ENCODE measurements around the gene MRPS35. TPM values are rescaled to one million over a fixed set of nuclear protein-coding genes. Genes with fewer than 3 reads are reported as not detected.

Gene MRPS35
- total and polyA plus RNA-seq, 2 donors from 2014 or later: 40.1 to 97.8 TPM

DNA sequence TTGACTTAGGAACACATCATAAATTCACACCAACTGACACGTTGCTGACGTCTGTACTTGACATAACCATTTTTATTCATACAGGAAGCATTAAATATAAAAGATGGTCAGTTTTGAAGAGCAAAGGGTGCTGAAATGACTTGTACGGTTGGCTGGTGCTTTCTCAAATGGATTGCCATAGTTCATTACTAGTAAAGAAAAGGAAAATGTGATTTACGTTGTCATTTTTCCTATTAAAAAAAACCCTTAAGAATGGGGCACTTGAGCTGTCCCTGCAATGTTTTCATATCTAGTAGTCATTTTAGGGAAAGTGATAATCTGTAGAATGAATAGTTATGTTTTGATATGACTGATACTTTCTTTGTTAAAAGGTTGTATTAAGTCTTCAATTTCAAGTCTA, 91.9 kb downstream of the MRPS35 start:
- TF ChIP-seq, protein P1, sequence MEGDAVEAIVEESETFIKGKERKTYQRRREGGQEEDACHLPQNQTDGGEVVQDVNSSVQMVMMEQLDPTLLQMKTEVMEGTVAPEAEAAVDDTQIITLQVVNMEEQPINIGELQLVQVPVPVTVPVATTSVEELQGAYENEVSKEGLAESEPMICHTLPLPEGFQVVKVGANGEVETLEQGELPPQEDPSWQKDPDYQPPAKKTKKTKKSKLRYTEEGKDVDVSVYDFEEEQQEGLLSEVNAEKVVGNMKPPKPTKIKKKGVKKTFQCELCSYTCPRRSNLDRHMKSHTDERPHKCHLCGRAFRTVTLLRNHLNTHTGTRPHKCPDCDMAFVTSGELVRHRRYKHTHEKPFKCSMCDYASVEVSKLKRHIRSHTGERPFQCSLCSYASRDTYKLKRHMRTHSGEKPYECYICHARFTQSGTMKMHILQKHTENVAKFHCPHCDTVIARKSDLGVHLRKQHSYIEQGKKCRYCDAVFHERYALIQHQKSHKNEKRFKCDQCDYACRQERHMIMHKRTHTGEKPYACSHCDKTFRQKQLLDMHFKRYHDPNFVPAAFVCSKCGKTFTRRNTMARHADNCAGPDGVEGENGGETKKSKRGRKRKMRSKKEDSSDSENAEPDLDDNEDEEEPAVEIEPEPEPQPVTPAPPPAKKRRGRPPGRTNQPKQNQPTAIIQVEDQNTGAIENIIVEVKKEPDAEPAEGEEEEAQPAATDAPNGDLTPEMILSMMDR (IDR thresholded peaks at IDR 0.05; ENCODE audit: borderline replicate concordance, extremely low read depth, insufficient read depth): no peak
- no peak overlapping the region for H3K4me3 ChIP-seq (ENCODE audit: low read length in 3 of 3)
- peaks cover 3 to 12% (median 5%) of the 10 kb centered on the region in 3 donors for H3K36me3 ChIP-seq (ENCODE audit: control insufficient read depth in 2 of 3, insufficient read depth in 3 of 3, low read length in 3 of 3)
- no peak for FAIRE-seq
- H3K9ac ChIP-seq (ENCODE audit: low read length in 3 of 3): no peak overlapping the region
- no peaks in the 10 kb centered on the region for H3K4me1 ChIP-seq (ENCODE audit: control insufficient read depth in 2 of 3, insufficient read depth in 2 of 3, low read depth in 1 of 3, low read length in 3 of 3)
- no peaks in the 10 kb centered on the region for H3K27me3 ChIP-seq (ENCODE audit: control insufficient read depth, insufficient read depth, low read length)
- DNase-seq: no peak
- no peak overlapping the region for H3K27ac ChIP-seq (ENCODE audit: low read depth in 2 of 2, low read length in 2 of 2)
- intact Hi-C loops (cut with DNase I): no loop called here
- H3K9me3 ChIP-seq (ENCODE audit: control insufficient read depth in 2 of 3, insufficient read depth in 1 of 3, low read length in 3 of 3): no peaks in the 10 kb centered on the region

DNA sequence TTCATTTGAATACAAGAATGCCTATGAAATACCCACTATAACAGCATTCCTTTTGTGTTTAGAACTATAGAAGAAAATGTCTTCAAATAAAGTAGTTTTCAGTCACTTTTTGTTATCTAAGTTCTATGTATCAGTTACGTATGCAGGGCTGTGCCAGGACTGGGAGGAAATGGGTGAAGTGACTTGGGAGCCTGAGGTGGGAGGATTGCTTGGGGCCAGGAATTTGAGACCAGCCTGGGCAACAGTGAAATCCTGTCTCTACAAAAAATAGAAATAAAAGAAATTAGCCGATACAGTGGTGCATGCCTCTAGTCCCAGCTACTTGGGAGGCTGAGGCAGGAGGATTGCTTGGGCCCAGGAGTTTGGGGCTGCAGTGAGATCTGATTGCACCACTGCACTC, 92.3 kb downstream of the MRPS35 start:
- intact Hi-C loops (cut with DNase I): no loop called here
- TF ChIP-seq, protein P1 (IDR thresholded peaks at IDR 0.05; ENCODE audit: borderline replicate concordance, extremely low read depth, insufficient read depth): no peak
- Histone ChIP-seq H3K9ac (ENCODE audit: low read length in 3 of 3) (no peak overlapping the region), H3K36me3 (ENCODE audit: control insufficient read depth in 2 of 3, insufficient read depth in 3 of 3, low read length in 3 of 3) (peaks cover 0 to 8% (median 2%) of the 10 kb centered on the region in 3 donors), H3K27me3 (ENCODE audit: control insufficient read depth, insufficient read depth, low read length) (no peaks in the 10 kb centered on the region), H3K9me3 (ENCODE audit: control insufficient read depth in 2 of 3, insufficient read depth in 1 of 3, low read length in 3 of 3) (no peaks in the 10 kb centered on the region), H3K27ac (ENCODE audit: low read depth in 2 of 2, low read length in 2 of 2) (no peak overlapping the region), H3K4me3 (ENCODE audit: low read length in 3 of 3) (no peak overlapping the region), H3K4me1 (ENCODE audit: control insufficient read depth in 2 of 3, insufficient read depth in 2 of 3, low read depth in 1 of 3, low read length in 3 of 3) (no peaks in the 10 kb centered on the region)
- FAIRE-seq: no peak
- DNase-seq: no peak

DNA sequence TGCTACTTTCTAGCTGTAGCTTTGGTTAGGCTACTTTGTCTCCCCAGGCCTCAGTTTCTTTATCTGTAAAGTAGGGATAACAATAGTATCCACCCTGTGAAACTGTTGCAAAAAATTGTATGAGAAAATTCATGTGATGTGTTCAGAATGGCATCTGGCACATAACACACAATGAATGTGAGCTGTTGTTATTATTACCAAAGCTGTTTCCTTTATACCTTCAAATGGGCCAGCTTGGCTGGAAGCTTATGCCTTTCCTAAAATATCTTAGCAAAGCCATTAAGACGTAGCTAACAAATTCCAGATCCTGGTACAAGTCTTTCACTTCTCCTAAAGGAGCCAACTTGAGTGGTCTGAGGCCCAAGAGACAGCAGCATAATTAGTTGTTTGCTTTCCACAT, 94.6 kb downstream of the MRPS35 start:
- intact Hi-C loops (cut with DNase I): no loop called here
- Histone ChIP-seq H3K36me3 (ENCODE audit: control insufficient read depth in 2 of 3, insufficient read depth in 3 of 3, low read length in 3 of 3) (peaks cover 0 to 2% (median 0%) of the 10 kb centered on the region in 3 donors), H3K9me3 (ENCODE audit: control insufficient read depth in 2 of 3, insufficient read depth in 1 of 3, low read length in 3 of 3) (no peaks in the 10 kb centered on the region), H3K27ac (ENCODE audit: low read depth in 2 of 2, low read length in 2 of 2) (no peak overlapping the region), H3K9ac (ENCODE audit: low read length in 3 of 3) (no peak overlapping the region), H3K4me3 (ENCODE audit: low read length in 3 of 3) (no peak overlapping the region), H3K4me1 (ENCODE audit: control insufficient read depth in 2 of 3, insufficient read depth in 2 of 3, low read depth in 1 of 3, low read length in 3 of 3) (no peaks in the 10 kb centered on the region), H3K27me3 (ENCODE audit: control insufficient read depth, insufficient read depth, low read length) (no peaks in the 10 kb centered on the region)
- FAIRE-seq (no peak), DNase-seq (no peak)
- TF ChIP-seq, protein P1 (IDR thresholded peaks at IDR 0.05; ENCODE audit: borderline replicate concordance, extremely low read depth, insufficient read depth): no peak

Other genes with a start within 250 kb of the MRPS35 start
- 175 TPM for gene PPFIBP1, start 186.6 kb upstream of the MRPS35 start, total RNA-seq
- 12.7 TPM for gene PPFIBP1, start 186.6 kb upstream of the MRPS35 start, polyA plus RNA-seq (ENCODE audit: insufficient read depth, low read depth, low replicate concordance)
- 3.2 TPM for gene REP15, start 14.4 kb upstream of the MRPS35 start, total RNA-seq
- gene REP15, start 14.4 kb upstream of the MRPS35 start, polyA plus RNA-seq (ENCODE audit: insufficient read depth, low read depth, low replicate concordance): 1.3 TPM
- 21.2 TPM for gene KLHL42, start 69.4 kb downstream of the MRPS35 start, total RNA-seq
- gene KLHL42, start 69.4 kb downstream of the MRPS35 start, polyA plus RNA-seq (ENCODE audit: insufficient read depth, low read depth, low replicate concordance): 6.6 TPM
- not detected for gene MANSC4, start 69.4 kb downstream of the MRPS35 start, total RNA-seq
- not detected for gene MANSC4, start 69.4 kb downstream of the MRPS35 start, polyA plus RNA-seq (ENCODE audit: insufficient read depth, low read depth, low replicate concordance)

All from kidney (tissue), 14 donors.